ENCODE data around the gene TMIGD1.

DNA sequence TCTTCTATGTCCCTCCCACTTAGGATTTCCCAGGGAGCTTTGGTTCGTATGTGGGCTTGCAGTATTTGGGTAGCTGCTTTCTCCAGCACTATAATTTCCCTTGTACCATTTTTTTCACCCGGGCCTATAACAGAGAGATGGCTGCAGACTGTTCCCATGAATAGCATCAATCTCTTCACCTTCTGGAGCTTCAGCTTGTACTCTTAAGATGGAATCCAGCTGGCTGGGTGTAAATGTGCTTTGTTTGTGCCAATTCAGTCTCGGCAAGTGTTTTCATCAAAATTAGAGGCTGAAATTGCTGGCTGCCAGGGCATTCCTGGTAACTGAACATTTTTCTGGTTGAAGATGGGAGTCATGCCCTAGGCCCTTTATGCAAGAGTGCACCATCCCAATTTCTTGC lies 32.7 kb upstream of the TMIGD1 start:
- TF ChIP-seq, protein P1, sequence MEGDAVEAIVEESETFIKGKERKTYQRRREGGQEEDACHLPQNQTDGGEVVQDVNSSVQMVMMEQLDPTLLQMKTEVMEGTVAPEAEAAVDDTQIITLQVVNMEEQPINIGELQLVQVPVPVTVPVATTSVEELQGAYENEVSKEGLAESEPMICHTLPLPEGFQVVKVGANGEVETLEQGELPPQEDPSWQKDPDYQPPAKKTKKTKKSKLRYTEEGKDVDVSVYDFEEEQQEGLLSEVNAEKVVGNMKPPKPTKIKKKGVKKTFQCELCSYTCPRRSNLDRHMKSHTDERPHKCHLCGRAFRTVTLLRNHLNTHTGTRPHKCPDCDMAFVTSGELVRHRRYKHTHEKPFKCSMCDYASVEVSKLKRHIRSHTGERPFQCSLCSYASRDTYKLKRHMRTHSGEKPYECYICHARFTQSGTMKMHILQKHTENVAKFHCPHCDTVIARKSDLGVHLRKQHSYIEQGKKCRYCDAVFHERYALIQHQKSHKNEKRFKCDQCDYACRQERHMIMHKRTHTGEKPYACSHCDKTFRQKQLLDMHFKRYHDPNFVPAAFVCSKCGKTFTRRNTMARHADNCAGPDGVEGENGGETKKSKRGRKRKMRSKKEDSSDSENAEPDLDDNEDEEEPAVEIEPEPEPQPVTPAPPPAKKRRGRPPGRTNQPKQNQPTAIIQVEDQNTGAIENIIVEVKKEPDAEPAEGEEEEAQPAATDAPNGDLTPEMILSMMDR (IDR thresholded peaks at IDR 0.05; ENCODE audit: extremely low read depth in 1 of 2, insufficient read depth in 1 of 2, low read depth in 1 of 2, low read length in 2 of 2): no peak
- TF ChIP-seq POLR2A (IDR thresholded peaks at IDR 0.05; ENCODE audit: low read depth, low read length) (no peak), MYC (IDR thresholded peaks at IDR 0.05; ENCODE audit: low read depth, low read length) (no peak), FOS (IDR thresholded peaks at IDR 0.05; ENCODE audit: borderline replicate concordance, insufficient read depth, low read length) (no peak), JUN (IDR thresholded peaks at IDR 0.05; ENCODE audit: borderline replicate concordance, insufficient read depth, insufficient read length, low read depth) (no peak), EZH2 (IDR thresholded peaks at IDR 0.05; ENCODE audit: borderline replicate concordance, low read depth, low read length, severe bottlenecking) (no peak), POLR2AphosphoS5 (IDR thresholded peaks at IDR 0.05; ENCODE audit: insufficient read depth, low read depth, low read length) (no peak)
- TF ChIP-seq, protein P2, sequence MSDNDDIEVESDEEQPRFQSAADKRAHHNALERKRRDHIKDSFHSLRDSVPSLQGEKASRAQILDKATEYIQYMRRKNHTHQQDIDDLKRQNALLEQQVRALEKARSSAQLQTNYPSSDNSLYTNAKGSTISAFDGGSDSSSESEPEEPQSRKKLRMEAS (IDR thresholded peaks at IDR 0.05; ENCODE audit: insufficient read depth, insufficient read length): no peak
